Loucy (cell line): ENCODE results near the gene TRIP4.

ENCODE experiments used
- EZH2phosphoT487 ChIP-seq: fragments of 200-600 bp; IDR thresholded peaks from 2 replicates; pipeline ENCODE4 v1.6.1; 2018; ENCODE audit warnings: antibody characterized with exemption, mild to moderate bottlenecking, moderate library complexity, borderline replicate concordance
- TF ChIP-seq, protein P1 (sequence below): fragments of 200-600 bp; sonication (generic); conservative IDR thresholded peaks from 2 replicates; pipeline ENCODE4 v1.5.1; 2014; ENCODE audit warnings: mild to moderate bottlenecking, antibody characterized with exemption, low read length

DNA sequence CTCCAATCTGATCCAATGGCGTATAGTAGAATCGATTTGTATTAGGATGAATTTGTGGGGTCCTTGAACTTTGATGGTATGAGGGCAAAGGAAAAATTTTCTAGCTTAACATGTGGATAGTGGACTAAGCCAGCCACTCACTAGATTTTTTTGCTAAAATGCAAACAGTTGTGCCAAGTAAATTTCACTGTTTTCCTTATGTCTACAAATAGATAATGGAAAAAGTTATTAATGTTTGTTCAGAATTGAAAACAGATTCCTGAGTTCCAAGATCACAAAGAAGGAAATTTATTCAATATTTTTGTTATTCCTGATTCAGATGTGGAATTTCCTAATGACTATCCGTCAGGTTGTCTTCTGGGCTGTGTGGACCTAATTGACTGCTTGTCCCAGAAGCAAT, 37.6 kb downstream of the TRIP4 start:
- TF ChIP-seq, protein P1, sequence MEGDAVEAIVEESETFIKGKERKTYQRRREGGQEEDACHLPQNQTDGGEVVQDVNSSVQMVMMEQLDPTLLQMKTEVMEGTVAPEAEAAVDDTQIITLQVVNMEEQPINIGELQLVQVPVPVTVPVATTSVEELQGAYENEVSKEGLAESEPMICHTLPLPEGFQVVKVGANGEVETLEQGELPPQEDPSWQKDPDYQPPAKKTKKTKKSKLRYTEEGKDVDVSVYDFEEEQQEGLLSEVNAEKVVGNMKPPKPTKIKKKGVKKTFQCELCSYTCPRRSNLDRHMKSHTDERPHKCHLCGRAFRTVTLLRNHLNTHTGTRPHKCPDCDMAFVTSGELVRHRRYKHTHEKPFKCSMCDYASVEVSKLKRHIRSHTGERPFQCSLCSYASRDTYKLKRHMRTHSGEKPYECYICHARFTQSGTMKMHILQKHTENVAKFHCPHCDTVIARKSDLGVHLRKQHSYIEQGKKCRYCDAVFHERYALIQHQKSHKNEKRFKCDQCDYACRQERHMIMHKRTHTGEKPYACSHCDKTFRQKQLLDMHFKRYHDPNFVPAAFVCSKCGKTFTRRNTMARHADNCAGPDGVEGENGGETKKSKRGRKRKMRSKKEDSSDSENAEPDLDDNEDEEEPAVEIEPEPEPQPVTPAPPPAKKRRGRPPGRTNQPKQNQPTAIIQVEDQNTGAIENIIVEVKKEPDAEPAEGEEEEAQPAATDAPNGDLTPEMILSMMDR: no peak
- no peak for TF ChIP-seq EZH2phosphoT487
